GM19324 (cell line): ENCODE measurements around the gene AP4S1.
"Not testable (repeated sequence)": the region's sequence is repeated elsewhere in the genome, so short reads cannot be mapped to it uniquely, and the experiment has no call there.

Source experiments
- ATAC-seq: cut with Tn5 transposase; IDR thresholded peaks from one replicate; pipeline ENCODE4 v1.9.1; 2021; ENCODE audit warnings: mild to moderate bottlenecking, moderate library complexity; ENCODE audit not compliant: unreplicated experiment, low FRiP score

AP4S1 gene

DNA sequence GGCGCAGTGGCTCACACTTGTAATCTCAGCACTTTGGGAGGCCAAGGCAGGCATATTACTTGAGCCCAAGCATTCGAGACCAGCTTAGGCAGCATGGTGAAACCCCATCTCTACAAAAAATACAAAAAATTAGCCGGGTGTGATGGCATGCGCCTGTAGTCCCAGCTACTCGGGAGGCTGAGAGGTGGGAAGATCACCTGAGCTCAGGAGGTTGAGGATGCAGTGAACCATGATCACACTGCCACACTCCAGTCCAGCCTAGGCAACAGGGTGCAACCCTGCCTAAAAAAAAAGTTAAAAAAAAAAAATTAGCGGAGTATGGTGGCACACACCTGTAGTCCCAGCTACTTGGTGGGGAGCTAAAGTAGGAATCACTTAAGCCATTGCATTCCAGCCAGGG, 21.4 kb upstream of the AP4S1 start:
- ATAC-seq: not testable (repeated sequence)

DNA sequence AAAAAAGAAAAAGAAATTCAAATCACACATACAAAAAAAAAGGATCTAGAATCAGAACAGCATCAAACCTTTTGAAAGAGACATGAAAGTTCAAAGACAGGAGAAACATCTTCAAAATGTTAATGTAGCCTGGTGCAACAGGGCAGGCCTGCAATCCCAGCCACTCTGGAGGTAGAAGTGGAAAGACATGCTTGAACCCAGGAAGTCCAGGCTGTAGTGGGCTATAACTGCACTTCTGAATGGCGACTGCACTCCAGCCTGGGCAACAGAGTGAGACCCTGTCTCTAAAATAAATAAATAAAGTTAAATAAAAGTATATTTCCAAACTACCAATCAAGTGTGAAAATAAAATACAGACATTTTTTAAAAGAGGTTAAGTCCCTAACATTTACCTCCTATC, 18.7 kb upstream of the AP4S1 start:
- ATAC-seq: no peak

DNA sequence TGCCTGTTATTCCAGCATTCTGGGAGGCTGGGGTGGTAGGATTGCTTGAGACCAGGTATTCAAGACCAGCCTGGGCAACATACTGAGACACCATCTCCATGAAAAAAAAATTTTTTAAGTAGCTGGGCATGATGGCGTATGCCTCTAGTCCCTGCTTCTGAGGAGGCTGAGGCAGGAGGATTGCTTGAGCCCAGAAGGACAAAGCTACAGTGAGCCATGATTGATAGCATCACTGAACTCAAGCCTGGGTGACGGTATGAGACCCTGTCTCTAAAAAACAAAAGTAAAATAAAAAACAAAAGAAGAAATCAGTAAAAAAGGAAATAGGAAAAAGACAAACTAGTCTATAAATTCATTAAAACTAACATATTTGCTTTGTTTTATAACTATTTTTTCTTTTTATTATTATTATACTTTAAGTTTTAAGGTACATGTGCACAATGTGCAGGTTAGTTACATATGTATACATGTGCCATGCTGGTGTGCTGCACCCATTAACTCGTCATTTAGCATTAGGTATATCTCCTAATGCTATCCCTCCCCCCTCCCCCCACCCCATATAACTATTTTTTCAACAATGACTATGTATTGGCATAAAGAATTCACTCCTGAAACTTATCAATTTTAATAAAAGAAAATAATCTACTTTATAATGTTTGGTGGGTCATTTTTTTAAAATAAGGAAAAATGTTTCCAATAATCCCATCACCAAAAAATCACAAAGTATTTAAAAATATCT, 15.4 kb upstream of the AP4S1 start:
- no peak for ATAC-seq

DNA sequence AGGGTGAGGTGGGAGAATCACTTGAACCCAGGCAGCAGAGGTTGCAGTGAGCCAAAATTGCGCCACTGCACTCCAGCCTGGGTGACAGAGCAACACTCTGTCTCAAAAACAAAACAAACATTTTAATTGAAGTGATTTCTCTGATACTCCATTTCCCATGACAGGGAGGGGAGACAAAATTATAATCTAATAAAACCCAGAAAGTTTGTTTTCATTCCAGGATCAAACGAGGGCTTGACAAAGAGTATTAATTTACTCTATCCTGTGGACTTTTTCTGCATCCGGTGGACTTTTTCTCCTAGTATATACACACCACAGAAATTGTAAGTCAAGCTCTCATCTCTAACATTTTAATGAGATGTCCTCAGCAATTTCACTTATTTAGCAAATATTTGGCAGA, 14.5 kb upstream of the AP4S1 start:
- ATAC-seq: no peak

DNA sequence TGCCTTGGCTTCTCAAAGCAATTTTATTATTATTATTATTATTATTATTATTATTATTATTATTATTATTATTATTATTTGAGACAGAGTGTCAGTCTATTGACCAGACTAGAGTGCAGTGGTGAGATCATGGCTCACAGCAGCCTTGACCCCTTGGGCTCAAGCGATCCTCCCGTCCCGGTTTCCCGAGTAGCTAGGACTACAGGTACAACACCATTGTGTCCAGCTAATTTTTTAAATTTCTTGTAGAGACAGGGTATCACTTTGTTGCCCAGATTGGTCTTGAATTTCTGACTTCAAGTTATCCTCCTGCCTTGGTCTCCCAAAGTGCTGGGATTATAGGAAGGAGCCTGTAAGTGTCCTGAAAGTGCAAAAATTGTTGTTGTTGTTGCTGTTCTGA, 11.6 kb upstream of the AP4S1 start:
- no peak for ATAC-seq

DNA sequence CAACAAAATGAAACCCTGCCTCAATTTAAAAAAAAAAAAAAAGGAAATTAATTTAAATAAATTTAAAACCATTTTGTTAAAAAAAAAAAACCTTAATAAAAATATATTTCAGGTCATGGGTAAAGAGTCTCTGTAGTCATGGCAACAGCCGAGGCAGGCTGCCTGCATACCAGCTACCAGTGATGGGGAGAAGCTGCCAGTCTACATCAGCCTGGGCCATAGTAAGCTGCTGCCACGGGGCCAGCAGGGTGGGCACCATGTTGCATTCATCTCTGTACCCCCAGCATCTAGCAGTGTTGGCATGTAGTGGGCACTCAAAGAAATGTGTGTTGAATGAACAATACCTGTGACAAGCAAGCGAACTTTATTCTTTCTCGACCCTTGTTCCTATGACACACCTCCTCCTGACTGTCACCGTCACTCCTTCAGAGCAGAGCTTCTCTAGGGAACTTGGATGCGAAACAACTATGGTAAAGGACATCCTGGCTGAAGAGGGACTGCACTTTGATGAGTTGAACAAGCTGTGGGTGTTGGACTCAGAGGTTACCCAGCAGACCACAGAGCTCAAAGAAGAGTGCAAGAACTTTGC, 7.3 kb upstream of the AP4S1 start:
- no peak for ATAC-seq

DNA sequence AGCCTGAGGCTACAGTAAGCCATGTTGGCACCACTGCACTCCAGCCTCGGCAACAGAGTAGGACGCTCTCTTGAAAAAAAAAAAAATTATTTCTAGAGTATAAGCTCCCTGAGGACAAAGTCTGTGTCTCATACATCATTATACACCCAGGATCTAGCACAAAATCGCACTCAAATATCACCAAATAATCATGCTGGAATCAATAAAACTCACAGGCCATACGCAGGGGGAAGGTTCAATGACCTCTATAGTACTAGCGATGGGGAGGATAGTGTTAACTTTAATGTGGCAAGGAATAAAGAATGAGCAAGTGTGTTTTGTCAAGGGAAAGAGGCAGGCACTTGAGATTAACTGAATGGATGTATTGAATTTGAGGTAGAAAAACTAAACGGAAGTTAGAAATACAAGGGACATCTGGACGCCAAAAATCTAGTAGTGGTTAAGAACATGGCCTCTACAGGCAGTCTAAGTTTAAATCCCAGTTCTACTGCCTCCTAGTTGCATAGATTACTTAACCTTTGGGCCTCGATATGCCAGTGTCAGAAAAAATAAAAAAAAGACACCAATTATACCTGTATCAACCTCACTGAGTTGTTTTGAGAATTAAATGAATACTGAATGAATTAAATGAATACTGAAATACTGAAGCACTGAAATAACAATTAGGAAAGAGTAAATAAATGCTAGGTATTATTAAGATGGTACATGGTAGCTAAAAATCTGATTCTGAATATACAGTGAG, 4.4 kb upstream of the AP4S1 start:
- ATAC-seq: no peak

DNA sequence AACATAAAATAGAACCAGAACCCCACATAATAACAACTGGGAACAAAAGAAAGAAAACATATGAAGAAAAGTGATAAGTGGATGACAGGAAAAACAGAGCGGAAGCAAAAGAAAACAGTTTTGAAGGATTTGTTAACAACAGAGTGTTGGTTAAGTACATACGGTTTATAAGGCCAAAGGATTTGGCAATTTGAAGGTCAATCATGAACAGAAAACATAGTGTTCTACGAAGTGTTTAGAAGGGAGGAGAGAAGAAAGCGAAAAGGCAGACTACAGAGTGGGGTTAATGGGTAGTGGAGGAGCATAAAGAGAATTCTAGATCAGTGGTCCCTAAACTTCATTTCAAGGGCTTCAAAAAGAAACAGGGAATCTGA, 3.9 kb upstream of the AP4S1 start:
- no peak for ATAC-seq

DNA sequence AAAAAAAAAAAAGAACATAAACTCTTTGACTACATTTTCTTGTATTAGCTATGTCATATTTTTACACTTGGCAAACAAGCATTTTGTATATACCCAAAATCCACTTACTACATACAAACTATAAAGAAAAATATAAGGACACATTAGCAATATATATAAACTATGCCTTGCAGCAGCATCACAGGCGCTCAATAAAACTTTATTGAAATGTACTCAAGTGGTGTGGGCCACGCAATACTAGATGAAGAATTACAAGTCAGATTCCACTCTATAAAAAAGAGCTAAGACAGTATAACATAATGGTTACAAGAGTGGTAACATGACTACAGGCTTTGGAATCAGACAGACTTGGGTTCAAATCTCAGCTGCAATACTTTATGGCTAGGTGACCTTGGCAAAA, 3.1 kb upstream of the AP4S1 start:
- ATAC-seq: no peak

DNA sequence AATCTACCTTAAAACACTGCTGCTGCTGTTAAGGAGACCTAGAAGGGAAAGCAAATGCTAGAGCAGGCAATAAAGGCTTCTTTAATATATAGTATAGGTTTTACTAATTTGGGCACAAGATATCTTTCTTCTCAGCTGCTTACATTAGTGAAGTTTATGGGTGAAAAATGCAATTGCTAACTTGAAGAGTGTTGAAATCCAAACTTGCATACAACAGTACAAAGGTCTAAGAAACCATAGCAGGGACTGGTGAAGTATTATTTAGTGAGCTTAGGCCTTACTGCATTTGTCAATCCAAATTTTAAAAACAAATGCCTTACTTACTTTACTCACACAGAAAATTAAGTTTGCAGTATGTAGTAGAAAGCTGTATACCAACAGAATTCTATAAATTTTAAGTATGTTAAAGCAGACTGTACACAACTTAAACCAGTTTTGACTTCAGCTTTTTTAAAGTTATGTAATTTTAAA, 1.4 kb upstream of the AP4S1 start:
- no peak for ATAC-seq

DNA sequence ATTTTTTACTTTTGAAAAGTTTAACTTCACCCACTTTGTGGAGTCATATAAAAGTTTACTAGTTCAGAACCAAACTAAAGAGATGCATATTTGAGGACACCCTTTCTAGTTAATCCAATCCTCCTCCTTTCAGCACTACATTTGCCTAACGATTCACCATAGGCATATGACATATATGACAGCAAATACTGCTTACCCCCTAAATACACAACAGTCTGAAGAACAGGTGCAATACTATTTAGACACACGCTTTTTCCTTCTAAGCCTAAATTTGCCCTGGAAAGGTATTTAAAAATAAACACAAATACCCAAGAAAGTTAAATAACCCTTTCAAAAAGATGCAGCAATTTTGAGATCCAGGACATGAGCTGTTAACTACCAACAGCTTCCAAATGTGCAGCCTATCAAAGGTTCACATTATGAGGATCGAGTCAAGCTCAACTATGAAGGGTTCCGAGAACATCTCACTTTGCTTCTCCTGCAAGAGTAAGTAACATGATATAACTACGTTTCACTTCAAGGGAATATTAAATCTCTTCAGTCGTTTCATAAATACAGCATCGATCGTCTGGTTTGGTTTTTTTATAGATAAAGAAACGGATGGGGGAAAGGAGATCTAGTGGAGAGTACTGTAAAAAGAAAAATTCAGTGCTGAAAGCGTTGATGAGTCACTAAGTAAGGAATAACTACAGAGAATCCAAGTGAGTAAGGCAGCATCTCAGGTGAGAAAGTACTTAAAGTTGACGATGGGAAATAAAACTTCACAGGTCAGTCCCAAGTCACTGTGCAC, 677 bp upstream of the AP4S1 start:
- ATAC-seq: no peak

DNA sequence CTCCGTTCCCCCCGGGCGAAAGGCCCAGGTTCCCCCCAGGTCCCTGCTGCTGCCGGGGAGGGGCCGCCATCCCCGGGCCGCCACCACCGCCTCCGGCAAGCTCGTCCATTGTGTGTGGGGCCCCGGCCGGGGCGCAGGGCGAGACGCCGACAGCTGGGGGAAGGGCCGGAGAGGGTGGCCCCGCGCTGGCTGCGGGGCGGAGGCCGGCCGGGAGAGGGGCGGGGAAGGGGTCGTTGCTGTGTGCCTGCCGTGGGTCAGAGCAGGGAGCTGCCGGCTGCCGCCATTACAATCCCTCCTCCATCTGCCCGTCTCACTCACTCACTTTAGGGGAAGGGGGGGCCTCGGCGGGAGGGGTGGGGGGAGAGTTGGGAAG, 614 bp downstream of the AP4S1 start, which contains the start of gene STRN3:
Gene STRN3 (minus strand): TSS at position 303 of the 373 bp plus-strand sequence. CDS start 194 bp downstream, at position 109.
- ATAC-seq: no peak

DNA sequence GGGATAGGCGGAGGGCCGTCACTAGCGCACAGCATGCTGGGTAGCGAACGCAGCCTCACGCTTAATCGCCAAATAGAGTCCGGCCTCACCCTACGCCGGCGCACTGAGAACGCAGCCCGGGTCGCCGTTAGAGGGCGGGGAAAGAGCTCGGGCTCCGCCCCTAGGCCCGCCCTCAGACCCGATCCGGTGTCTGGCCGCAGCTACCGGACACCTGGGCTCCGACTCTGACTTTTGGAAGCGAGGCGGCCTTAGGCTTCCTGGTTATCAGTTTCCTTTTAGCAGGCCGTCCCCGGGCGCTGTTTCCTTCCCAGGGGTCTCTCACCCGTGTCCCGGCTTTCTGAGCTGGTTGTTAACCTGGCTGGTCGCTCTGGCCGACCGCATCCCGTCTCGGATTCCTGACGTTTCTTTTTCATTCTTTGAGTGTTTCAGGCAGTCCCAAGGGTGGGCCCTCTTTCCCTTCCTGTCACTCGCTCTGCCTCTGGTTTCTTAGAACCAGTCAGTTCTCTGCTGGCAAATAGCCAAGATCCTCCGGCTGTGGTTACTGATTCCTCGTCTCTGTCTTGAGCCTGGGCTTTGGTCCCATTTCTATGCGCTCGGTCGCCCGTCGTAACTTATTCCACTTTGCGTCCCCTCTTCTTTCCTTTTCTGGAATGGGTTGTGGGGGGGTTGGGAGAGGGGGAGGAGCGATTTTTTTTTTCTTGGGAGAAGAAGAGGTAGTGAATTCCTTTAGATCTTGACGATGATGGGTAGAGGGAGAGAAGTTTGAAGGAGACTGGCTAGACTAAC, 1.2 kb downstream of the AP4S1 start:
- peak; percentile 97 for ATAC-seq

DNA sequence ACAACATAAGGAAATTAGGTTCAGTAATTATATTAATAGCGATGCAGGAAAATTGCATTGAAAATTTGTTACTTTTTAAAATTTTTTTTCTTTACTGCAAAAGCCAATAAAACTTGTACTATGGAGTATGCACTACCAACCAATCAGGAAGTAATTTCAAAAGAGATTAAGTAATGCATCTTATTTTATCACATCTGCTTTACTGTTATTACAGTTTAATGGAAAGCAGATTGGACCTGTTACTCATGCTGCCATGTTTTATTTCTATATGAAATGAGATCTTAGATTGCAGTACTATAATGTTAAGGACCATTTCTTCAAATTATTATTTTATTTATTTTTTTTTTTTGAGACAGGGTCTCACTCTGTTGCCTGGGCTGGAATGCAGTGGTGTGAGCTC, 2.4 kb downstream of the AP4S1 start:
- ATAC-seq: no peak

DNA sequence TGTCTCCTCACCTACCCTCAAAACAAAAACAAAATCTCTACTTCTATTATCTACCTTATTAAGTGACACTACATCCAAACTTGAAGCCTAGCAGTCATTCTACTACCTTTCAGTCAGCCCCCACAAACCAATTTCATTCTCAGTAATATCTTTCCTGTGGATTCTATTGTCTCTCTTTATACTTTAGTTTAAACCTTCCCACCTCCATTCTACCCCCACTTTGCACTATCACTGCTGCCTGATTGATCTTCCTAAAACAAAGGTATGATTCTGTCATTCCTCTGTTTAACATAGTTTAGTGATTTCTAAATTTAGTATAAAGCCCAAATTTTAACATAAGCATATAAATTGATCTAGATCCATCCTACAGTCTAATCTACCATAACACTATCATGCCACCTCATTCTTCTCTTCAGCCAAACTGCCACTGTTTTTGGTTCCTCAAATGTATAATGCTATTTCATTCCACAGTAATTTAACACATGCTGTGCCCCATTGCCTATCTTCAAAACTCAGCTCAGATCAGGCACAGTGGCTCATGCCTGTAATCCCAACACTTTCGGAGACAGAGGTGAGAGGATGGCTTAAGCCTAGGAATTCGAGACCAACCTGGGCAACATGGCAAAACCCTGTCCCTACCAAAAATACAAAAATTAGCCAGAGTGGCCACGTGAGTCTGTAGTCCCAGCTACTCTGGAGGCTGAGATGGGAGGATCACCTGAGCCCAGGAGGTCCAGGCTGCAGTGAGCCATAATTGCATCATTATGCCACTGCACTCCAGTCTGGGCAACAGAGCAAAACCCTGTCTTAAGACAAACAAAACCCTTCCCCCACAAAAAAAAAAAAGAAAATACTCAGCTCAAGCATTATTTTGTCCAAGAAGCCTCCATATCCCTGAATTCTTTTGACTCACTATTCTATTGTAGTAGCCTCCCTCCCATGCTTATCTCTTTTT, 3.8 kb downstream of the AP4S1 start:
- no peak for ATAC-seq

DNA sequence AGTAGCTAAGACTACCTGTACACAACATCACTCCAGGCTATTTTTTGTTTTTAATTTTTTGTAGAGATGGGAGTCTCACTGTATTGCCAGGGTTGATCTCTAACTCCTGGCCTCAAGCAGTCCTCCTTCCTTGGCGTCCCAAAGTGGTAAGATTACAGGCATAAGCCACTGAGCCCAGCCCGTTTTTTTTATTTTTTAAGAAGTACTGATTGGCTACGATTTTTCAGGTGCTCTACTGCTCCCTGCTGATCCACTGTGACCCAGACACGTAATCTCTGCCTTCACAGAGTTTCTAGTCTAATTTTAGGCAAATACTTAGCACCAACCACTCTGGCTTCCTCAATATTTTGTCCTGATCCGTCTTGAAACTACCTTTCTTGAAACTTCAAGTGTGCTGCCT, 5.0 kb downstream of the AP4S1 start:
- ATAC-seq: no peak

DNA sequence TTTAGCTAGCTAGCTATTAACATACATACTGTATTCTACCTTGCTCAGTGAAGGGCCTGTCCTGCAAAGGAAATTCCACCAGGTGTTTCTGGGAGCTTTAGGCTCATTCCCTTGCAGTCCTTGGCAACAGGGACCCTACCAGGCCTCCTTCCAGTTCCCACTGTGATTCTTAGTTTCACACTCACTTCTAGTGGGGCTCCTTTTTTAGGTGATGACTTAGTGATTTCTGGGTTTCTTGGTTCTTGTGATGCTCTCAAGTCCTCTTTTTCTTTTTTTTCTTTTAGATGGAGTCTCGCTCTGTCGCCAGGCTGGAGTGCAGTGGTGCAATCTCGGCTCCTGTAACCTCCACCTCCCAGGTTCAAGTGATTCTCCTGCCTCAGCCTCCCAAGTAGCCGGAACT, 11.1 kb downstream of the AP4S1 start:
- no peak for ATAC-seq

DNA sequence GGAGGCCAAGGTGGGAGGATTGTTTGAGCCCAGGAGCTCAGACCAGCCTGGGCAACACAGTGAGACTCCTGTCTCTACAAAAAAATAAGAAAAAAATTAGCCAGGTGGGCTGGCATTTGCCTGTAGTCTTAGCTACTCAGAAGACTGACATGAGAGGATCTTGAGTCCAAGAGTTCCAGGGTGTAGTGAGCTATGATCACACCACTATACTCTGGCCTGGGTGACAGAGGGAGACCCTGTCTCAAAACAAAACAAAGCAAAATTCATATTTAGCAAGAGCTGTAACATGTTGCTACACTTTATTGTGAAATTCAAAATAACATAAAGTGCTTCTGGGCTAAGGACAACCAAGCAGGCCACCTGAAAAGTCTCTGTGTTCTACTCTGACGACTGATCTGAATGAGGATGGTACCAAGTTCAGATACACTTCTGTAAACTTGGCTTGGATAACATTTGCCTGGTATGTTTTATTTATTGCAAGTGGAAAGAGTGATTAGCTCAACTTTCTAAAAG, 12.3 kb downstream of the AP4S1 start:
- no peak for ATAC-seq
